HG02938 (cell line): ENCODE data around the gene MBNL1.
"Not testable (repeated sequence)": the region's sequence is repeated elsewhere in the genome, so short reads cannot be mapped to it uniquely, and the experiment has no call there.

Experiments used
- ATAC-seq: cut with Tn5 transposase; IDR thresholded peaks from one replicate; pipeline ENCODE4 v1.9.1; 2021; ENCODE audit warnings: mild to moderate bottlenecking, moderate library complexity; ENCODE audit not compliant: unreplicated experiment

MBNL1 gene

GRCh38 chr3:152345233-152345632 lies 76.5 kb downstream of the MBNL1 start:
- no peak for ATAC-seq

GRCh38 chr3:152346058-152346457 lies 77.3 kb downstream of the MBNL1 start:
- ATAC-seq, result no peak

GRCh38 chr3:152346740-152347139 lies 78.0 kb downstream of the MBNL1 start:
- ATAC-seq, result no peak

DNA sequence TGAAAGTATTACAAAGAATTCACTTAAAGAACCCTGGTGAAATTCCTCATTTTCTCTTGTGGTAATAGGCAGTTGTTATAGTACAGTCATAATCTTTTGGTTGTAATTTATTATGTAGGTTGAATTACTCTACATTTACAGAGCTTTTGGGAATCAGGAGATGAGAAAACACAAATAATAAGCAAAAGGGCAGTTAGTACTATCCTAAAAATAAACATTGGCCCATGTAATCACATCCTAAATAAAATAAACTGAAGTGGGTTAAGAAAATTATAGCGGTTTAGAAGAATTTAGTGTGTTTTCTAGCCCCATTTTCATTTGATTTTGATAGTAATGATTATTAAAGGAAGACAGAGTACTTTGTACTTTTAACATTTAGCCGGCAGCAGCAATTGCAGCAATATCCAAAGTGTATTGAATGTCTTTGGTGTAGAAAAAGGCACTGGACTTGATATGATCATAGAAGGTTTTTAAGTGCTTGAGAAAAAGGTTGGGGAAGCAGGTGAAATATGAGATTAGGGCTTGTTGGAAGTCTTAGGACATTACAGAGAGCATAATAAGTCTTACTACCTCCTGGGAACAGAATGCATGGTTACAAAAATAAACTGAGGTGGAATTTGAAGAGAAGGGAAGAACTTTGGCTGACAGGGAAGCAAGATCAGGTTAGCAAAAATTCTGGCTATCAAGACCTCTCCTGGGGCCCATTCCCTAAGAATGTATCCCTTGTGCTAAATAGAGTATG lies 79.9 kb downstream of the MBNL1 start:
- ATAC-seq, result no peak

DNA sequence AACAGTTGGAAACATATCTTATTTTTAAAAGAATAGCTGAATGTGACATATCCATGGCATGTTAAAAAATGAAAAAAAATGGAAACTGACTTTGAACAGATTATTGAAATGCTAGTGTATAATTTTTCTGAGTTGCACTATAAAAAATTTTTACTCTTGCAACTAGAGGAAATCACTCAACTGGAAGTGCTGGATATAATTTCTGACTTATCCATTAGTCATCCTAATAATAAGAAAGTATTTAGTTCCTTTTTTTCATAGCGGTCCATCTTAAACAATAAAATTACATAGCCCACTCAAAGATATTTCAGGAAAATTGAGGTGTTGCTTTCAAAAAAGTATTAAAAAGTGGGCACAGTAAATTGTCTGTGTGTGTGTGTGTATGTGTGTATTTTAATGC lies 80.7 kb downstream of the MBNL1 start:
- no peak for ATAC-seq

GRCh38 chr3:152350139-152350538 lies 81.4 kb downstream of the MBNL1 start:
- ATAC-seq, result no peak

DNA sequence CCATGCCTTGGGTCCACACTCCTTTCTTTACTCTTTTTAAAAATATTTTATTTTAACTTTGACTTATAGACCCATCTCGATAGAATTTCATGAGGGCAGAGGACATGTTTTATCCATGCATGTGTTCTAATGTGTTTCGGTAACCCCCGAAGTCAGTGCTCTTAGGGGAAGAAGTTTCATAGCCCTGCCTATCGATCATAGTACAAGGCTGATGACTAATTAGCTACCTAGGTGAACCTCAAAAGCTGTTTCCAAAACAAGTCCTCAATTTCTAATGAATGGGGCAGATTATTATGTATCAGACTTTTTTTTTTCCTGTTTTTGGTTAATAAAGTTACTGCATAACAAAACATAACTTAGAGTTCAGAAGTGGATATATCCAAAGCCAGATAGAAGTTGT lies 82.0 kb downstream of the MBNL1 start:
- no peak for ATAC-seq

GRCh38 chr3:152352554-152352953 lies 83.8 kb downstream of the MBNL1 start:
- ATAC-seq, result no peak

GRCh38 chr3:152353578-152353977 lies 84.8 kb downstream of the MBNL1 start:
- no peak for ATAC-seq

GRCh38 chr3:152355744-152356665 lies 87.3 kb downstream of the MBNL1 start:
- no peak for ATAC-seq

DNA sequence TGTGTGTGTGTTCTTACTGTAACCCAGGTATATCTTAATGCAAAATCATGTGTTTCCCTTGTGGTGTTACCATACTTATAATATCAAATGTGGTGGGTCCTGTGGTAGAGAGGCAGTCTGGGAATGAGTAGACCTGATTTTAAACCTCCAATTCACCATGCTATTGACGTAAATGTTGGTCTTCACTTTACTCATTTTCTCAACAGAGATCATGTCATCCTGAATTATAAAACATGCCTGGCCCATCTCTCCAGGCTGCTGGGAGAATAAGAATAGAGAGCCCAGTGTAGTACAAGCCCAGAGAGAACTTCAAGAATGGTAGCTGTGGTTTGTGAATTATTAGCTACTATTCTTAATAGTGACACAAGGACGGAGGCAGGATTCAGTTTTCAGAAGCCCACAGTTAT lies 88.1 kb downstream of the MBNL1 start:
- peak; percentile 79 for ATAC-seq

DNA sequence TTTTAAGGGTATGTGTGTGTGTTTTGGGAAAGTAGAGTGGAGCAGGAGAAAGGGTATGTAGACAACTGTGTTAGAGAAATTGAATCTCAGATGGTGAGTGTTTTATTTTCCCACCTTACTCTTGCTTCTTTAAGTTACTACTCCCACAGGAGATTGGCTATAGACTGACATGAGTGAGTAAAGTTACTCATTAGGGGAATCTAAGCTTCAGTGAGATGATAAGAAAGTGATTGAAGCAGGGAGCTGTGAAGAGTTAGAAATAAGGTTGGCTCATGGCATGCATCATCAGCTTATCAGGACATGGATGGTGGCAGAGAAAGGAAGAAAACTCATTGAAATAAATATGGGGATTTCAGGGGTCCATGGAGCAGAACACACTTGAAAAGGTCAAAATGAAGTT lies 88.9 kb downstream of the MBNL1 start:
- no peak for ATAC-seq

- ATAC-seq, result no peak
These were observed 90.9 kb downstream of the MBNL1 start for GRCh38 chr3:152359385-152360248.

- ATAC-seq, result no peak
These were observed 91.6 kb downstream of the MBNL1 start for GRCh38 chr3:152360302-152360701.

GRCh38 chr3:152360966-152361365 lies 92.2 kb downstream of the MBNL1 start:
- ATAC-seq, result no peak

DNA sequence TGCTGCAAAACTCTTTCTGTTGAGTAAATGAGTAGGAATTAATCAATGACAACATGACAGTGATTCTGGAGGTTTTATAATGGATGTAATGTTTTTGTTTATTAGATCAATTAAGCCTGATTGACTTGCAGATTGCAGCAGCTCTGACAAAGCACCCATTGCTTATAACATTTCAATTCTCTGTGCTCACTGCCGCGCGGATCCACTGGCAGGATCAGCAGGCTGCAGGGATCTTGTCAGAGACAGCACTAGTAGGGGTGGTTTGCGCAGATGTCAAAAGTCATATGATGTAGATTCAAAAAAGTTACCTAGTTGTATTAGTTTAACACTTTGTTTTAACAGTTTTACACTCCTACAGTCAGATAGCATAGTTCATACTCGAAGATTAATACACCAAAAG lies 93.4 kb downstream of the MBNL1 start:
- ATAC-seq, result no peak

DNA sequence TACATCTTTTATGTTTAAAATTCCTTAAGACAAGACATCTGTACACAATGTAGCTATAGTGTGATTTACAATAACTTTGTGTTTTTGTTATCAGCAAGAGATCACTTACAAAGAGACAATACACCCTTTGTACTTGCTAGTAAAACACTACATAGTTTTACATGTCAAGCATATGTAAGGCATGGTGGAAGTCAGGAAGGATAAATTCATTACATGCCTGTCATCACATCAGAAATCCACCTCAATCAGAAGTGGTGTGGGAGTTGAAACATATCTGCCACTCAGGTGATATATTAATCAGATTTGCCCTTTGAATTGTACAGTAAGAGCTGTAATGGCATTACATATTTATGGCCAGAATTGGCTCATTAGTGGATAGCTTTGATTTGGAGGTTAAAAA lies 95.5 kb downstream of the MBNL1 start:
- ATAC-seq, result no peak

DNA sequence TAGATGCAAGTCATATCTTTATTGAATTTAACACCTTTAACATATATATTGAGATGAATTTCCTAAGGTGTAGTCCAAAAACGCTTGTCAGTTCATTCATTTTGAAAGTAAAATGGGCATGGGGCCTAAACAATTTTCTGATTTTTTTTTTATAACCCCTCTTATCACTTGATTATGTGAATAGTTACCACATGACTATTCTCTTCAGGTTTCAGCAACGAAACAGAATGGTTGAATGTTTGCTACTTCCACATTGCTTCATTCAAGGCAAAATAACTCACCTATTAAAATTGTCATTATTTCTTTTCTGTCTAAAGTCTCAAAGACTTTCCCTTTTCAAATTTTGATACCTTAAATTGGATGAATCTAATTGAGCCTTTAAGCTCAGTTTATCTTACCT lies 96.4 kb downstream of the MBNL1 start:
- ATAC-seq, result no peak

- no peak for ATAC-seq
These were observed 97.3 kb downstream of the MBNL1 start for GRCh38 chr3:152365766-152366593.

GRCh38 chr3:152367192-152367591 lies 98.5 kb downstream of the MBNL1 start:
- not testable (repeated sequence) for ATAC-seq
